ENCODE measurements around the gene CPT2.

DNA sequence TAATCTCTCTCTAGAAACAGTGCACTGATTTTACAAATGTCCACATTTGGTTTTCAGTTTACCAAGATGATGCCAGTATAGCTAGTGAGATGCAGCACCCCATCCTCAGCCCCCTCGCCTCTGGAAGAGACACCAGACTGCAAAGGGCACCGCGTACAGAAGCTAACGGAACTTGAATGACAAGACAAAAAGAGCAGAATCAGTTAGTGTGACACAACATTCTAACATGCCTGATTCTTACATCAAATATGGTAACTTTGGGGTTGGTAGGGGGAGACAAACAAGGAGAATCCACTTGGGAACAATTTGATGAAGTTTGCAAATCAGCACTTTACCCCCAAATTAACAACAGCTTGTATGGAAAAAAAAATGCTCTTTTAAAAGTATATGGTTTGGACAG is 45.8 kb downstream of the CPT2 start:
- TF ChIP-seq, protein P1, sequence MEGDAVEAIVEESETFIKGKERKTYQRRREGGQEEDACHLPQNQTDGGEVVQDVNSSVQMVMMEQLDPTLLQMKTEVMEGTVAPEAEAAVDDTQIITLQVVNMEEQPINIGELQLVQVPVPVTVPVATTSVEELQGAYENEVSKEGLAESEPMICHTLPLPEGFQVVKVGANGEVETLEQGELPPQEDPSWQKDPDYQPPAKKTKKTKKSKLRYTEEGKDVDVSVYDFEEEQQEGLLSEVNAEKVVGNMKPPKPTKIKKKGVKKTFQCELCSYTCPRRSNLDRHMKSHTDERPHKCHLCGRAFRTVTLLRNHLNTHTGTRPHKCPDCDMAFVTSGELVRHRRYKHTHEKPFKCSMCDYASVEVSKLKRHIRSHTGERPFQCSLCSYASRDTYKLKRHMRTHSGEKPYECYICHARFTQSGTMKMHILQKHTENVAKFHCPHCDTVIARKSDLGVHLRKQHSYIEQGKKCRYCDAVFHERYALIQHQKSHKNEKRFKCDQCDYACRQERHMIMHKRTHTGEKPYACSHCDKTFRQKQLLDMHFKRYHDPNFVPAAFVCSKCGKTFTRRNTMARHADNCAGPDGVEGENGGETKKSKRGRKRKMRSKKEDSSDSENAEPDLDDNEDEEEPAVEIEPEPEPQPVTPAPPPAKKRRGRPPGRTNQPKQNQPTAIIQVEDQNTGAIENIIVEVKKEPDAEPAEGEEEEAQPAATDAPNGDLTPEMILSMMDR (conservative IDR thresholded peaks at IDR 0.05) = no peak
- no peak for TF ChIP-seq ZFX (IDR thresholded peaks at IDR 0.05)

All from C4-2B (cell line).